GM12892 (cell line): ENCODE measurements around the gene PARP8.

Experiments
- DNase-seq: peaks from one replicate; pipeline ENCODE4 v3.0.0; 2011; ENCODE audit not compliant: insufficient read length
- FAIRE-seq: peaks from 2 replicates; lab custom pipeline; 2011; peaks lifted over from hg19 to GRCh38; lab: Jason Lieb, UNC
- POLR2A ChIP-seq: IDR thresholded peaks from 2 replicates; pipeline ENCODE4 v1.6.1; 2011; ENCODE audit warnings: low read depth, low read length, control low read depth
- POLR2AphosphoS5 ChIP-seq: IDR thresholded peaks from 2 replicates; pipeline ENCODE4 v1.6.1; 2011; ENCODE audit warnings: low read depth, low read length, control low read depth
- TAF1 ChIP-seq: IDR thresholded peaks from 2 replicates; pipeline ENCODE4 v1.6.1; 2011; ENCODE audit warnings: low read depth, mild to moderate bottlenecking, control low read depth, low read length, borderline replicate concordance

PARP8 gene

DNA sequence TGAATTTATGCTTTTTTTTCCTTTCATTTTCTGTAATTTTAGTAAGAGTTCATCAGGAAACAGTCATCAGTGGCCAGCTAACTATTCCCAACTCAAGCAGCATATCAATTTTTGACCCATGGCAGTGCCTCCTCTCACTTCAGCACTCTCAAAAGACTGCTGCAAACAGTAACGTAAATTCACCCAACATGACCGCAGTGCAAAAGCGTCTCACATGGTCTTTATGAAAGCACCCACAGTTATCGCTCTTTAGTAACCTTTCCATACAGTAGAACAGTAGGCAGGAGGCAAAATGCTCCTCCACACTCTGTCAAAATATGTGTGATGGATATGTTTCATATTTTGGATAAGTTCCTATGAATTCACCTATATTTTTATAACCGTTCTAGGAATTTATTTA, 48.6 kb downstream of the PARP8 start:
- DNase-seq (no peak), FAIRE-seq (no peak)
- TF ChIP-seq TAF1 (no peak), POLR2A (no peak)

- DNase-seq: no peak
- FAIRE-seq: no peak
- no peak for TF ChIP-seq POLR2AphosphoS5
- TF ChIP-seq TAF1: no peak
- TF ChIP-seq POLR2A: no peak
These were observed 49.7 kb downstream of the PARP8 start for GRCh38 chr5:50716134-50716533.

- FAIRE-seq (no peak), DNase-seq (no peak)
- no peak for TF ChIP-seq POLR2A
- TF ChIP-seq POLR2AphosphoS5: no peak
- TF ChIP-seq TAF1: no peak
These were observed 51.2 kb downstream of the PARP8 start for GRCh38 chr5:50717651-50718050.

DNA sequence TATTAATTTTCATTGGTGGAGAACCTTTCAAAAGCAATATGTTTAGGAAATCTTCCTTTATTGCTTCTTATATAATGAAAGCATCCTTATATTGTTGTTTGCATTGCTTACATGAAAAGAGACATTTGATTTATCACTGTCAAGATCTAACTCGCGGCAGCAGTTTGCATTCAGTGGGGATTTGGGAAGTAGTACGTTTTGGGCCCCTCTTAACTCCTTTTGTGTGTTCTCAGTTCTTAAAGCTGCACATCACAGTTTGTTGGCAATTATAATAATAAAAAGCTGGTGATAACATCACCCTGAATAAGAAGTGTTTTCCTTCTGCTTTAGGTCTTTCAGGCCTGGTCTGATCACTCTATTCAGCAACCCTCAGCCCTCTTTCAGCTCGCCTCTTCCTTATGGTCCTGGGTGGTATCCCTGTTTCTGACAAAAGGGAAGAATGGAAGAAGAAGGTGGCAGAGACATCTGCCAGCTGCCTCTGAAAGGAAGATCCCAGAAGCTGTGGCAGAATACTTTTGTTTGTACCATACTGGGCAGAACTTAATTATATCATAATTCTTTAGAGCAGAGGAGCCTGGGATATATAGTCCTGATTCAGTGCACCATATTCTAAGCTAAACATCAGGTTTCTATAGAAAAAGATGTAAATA, 53.7 kb downstream of the PARP8 start:
- TF ChIP-seq POLR2A (no peak), TAF1 (no peak), POLR2AphosphoS5 (no peak)
- no peak for DNase-seq
- no peak for FAIRE-seq

DNA sequence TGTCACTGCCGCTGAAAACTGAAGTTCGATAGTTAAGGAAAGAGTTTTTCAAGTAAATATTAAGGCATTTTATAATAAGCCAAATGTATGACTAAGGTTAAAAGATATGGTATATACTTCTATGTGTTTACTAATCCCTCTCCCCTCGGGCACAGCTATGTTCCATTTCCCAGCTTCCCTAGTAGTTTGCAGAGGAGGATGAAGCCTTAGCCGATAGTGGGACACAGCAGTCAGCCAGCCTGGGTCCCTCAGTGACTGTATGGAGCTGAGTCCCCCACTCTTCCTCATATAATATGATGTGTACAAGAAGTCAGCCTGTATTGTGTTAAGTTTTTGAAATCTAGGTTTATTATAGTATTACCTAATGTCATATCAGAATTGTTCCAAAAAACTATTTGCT, 55.8 kb downstream of the PARP8 start:
- no peak for DNase-seq
- TF ChIP-seq POLR2A: no peak
- no peak for FAIRE-seq

DNA sequence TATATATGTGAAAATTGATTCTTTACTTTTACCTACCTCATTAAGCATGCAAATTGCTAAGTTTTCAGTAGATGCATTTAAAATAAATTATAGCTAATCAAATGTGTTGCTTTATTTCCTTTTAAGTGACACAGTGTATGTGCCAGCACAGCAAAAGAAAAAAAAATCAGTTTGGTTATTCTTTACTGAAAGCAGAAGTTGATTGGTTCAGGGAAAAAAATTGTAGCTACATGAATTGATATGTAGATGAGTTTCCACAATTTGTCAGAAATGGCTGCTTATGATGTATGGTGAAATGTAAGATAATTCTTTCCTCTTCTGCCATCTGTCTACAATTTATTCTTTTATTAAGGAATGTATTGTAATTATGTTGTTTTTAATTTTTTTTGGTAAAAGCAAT, 57.8 kb downstream of the PARP8 start:
- DNase-seq (no peak), FAIRE-seq (no peak)
- TF ChIP-seq POLR2AphosphoS5 (no peak), POLR2A (no peak), TAF1 (no peak)

DNA sequence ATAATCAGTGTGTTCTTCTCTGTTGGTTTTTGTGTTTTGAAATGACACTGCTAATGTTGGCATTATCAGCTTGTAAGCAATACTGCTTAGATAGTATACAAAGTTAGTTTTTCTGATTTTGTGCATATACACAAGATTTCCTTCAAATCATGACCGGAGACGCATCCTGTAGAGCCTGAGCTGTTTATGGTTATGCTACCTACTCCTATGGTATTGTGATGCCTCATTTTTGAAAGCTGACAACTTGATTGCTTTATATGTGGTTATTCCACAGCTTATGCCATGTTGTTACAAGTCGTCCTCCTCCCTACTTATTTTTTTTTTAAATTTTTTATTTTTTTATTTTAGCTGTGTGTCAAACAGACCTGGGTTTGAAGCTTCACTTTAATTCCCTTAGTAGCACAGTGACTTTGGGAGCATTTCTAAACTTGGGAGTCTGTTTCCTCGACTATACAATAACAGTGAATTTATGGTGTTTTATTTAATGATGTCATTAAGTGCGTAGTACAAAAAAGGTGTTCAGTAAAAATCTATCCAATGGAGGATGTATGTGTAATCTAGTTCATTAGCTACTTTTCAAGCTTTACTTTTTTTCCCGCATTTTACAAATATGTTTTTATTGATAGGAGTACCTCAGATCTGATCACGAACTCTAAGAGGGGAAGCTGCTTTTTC, 59.5 kb downstream of the PARP8 start:
- TF ChIP-seq POLR2AphosphoS5: no peak
- TF ChIP-seq TAF1: no peak
- TF ChIP-seq POLR2A: no peak
- no peak for DNase-seq
- FAIRE-seq: peak; percentile 86

- FAIRE-seq (no peak), DNase-seq (no peak)
- TF ChIP-seq POLR2AphosphoS5: no peak
- no peak for TF ChIP-seq TAF1
These were observed 60.2 kb downstream of the PARP8 start for GRCh38 chr5:50726475-50727148.

DNA sequence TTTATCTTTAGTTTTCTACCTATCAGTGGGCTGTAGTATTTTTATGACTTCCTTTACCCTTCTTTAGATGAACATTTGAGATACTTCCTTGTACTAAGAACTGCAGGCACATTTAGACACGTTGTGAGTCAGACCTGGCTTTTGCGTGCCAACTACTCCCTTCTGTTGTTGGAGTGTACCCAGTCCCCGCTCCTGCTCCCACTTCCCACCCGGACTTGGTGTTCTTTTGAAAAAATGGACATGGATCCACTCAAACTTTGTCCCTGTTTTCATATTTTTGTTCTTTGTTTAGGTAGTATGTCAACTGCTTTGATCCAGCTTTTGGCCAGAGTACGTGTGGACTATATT, 60.7 kb downstream of the PARP8 start:
- DNase-seq: no peak
- no peak for FAIRE-seq
- TF ChIP-seq TAF1 (no peak), POLR2A (no peak), POLR2AphosphoS5 (no peak)

GRCh38 chr5:50727845-50728244, 61.4 kb downstream of the PARP8 start:
- no peak for FAIRE-seq
- DNase-seq: no peak
- TF ChIP-seq POLR2A: no peak
- no peak for TF ChIP-seq POLR2AphosphoS5
- TF ChIP-seq TAF1: no peak

- no peak for TF ChIP-seq POLR2AphosphoS5
- TF ChIP-seq TAF1: no peak
- TF ChIP-seq POLR2A: no peak
- no peak for DNase-seq
- FAIRE-seq: no peak
These were observed 63.9 kb downstream of the PARP8 start for GRCh38 chr5:50730336-50730735.

GRCh38 chr5:50730841-50731240, 64.4 kb downstream of the PARP8 start:
- DNase-seq (no peak), FAIRE-seq (no peak)
- TF ChIP-seq POLR2A: no peak
- TF ChIP-seq TAF1: no peak
- no peak for TF ChIP-seq POLR2AphosphoS5
